NK-92 (cell line): Measurements from ENCODE around the gene RHOT1.

Experiments used
- DNase-seq: peaks from one replicate; lab custom pipeline; 2025; ENCODE audit not compliant: unreplicated experiment; lab: John Stamatoyannopoulos, UW

The RHOT1 gene

GRCh38 chr17:32266389-32267301 lies 124.3 kb downstream of the RHOT1 start:
- DNase-seq, result no peak

- no peak for DNase-seq
These were observed 125.4 kb downstream of the RHOT1 start for GRCh38 chr17:32267690-32268205.

GRCh38 chr17:32268734-32269288 lies 126.5 kb downstream of the RHOT1 start:
- no peak for DNase-seq

- no peak for DNase-seq
These were observed 127.1 kb downstream of the RHOT1 start for GRCh38 chr17:32269377-32269776.

- DNase-seq, result no peak
These were observed 129.5 kb downstream of the RHOT1 start for GRCh38 chr17:32271844-32272243.

- no peak for DNase-seq
These were observed 131.8 kb downstream of the RHOT1 start for GRCh38 chr17:32274101-32274500.

- DNase-seq, result no peak
These were observed 132.3 kb downstream of the RHOT1 start for GRCh38 chr17:32274643-32275042.
